SK-N-SH (cell line): ENCODE data around the gene HHIPL1.

Experiments
- CHD2 ChIP-seq: fragments of 150-350 bp; IDR thresholded peaks from 2 replicates; pipeline ENCODE4 v1.6.1; 2018; ENCODE audit warnings: low read length; ENCODE audit not compliant: partially characterized antibody
- EP300 ChIP-seq, 2 experiments: IDR thresholded peaks; 2 replicates each; pipeline versions ENCODE4 v1.4.0 to v1.6.1; 2012; ENCODE audit warnings: borderline replicate concordance in 1 of 2, low read depth in 1 of 2, low read length in 1 of 2
- EZH2phosphoT487 ChIP-seq: fragments of 200-600 bp; sonication (generic); IDR thresholded peaks from 2 replicates; pipeline ENCODE4 v1.6.1; 2017; ENCODE audit warnings: low read depth, mixed run types, mild to moderate bottlenecking, antibody characterized with exemption, moderate library complexity, borderline replicate concordance
- POLR2AphosphoS5 ChIP-seq: IDR thresholded peaks from 2 replicates; pipeline ENCODE4 v1.6.1; 2012; ENCODE audit warnings: low read depth, low read length
- RFX5 ChIP-seq: IDR thresholded peaks from 2 replicates; pipeline ENCODE4 v1.6.1; 2012; ENCODE audit warnings: mild to moderate bottlenecking, improper control_type of control experiment, low read length
- TF ChIP-seq, protein P1 (sequence below): IDR thresholded peaks from 2 replicates; pipeline ENCODE4; 2012
- TF ChIP-seq, protein P2 (sequence below): fragments of 200-600 bp; sonication (generic); IDR thresholded peaks from 2 replicates; pipeline ENCODE4 v1.6.1; 2017; ENCODE audit warnings: antibody characterized with exemption, mild to moderate bottlenecking, moderate library complexity
- TF ChIP-seq, protein P3 (sequence below): IDR thresholded peaks from 2 replicates; pipeline ENCODE4 v1.6.1; 2012; ENCODE audit warnings: mild to moderate bottlenecking, low read depth, low read length, moderate library complexity

DNA sequence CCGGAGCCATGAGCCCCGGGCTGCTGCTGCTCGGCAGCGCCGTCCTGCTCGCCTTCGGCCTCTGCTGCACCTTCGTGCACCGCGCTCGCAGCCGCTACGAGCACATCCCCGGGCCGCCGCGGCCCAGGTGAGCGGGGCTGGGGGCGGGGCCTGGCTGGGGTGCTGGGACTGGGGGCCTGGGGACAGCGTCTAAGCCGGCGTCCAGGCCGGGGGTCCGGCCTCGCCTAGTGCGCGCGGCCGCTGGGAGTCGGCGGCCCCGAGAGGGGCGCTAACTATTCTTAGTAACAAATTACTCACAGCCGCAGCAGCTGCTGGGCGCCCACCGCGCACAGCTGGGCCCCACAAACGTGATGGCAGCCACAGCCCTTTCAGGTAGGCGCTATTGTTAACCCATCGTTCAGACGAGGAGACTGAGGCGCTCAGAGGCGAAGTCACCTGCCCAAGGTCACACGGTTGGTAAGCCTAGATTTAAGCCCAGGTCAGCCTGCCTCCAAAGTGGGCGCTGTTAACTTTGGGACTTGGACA is 39.5 kb downstream of the HHIPL1 start:
- TF ChIP-seq, protein P1, sequence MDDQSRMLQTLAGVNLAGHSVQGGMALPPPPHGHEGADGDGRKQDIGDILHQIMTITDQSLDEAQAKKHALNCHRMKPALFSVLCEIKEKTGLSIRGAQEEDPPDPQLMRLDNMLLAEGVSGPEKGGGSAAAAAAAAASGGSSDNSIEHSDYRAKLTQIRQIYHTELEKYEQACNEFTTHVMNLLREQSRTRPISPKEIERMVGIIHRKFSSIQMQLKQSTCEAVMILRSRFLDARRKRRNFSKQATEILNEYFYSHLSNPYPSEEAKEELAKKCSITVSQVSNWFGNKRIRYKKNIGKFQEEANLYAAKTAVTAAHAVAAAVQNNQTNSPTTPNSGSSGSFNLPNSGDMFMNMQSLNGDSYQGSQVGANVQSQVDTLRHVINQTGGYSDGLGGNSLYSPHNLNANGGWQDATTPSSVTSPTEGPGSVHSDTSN = no peak
- no peak for TF ChIP-seq EP300 (IDR thresholded peaks at IDR 0.05; ENCODE audit: borderline replicate concordance in 1 of 2, low read depth in 1 of 2, low read length in 1 of 2)
- no peak for TF ChIP-seq POLR2AphosphoS5
- TF ChIP-seq, protein P2, sequence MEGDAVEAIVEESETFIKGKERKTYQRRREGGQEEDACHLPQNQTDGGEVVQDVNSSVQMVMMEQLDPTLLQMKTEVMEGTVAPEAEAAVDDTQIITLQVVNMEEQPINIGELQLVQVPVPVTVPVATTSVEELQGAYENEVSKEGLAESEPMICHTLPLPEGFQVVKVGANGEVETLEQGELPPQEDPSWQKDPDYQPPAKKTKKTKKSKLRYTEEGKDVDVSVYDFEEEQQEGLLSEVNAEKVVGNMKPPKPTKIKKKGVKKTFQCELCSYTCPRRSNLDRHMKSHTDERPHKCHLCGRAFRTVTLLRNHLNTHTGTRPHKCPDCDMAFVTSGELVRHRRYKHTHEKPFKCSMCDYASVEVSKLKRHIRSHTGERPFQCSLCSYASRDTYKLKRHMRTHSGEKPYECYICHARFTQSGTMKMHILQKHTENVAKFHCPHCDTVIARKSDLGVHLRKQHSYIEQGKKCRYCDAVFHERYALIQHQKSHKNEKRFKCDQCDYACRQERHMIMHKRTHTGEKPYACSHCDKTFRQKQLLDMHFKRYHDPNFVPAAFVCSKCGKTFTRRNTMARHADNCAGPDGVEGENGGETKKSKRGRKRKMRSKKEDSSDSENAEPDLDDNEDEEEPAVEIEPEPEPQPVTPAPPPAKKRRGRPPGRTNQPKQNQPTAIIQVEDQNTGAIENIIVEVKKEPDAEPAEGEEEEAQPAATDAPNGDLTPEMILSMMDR = no peak
- TF ChIP-seq RFX5 = no peak
- TF ChIP-seq, protein P3, sequence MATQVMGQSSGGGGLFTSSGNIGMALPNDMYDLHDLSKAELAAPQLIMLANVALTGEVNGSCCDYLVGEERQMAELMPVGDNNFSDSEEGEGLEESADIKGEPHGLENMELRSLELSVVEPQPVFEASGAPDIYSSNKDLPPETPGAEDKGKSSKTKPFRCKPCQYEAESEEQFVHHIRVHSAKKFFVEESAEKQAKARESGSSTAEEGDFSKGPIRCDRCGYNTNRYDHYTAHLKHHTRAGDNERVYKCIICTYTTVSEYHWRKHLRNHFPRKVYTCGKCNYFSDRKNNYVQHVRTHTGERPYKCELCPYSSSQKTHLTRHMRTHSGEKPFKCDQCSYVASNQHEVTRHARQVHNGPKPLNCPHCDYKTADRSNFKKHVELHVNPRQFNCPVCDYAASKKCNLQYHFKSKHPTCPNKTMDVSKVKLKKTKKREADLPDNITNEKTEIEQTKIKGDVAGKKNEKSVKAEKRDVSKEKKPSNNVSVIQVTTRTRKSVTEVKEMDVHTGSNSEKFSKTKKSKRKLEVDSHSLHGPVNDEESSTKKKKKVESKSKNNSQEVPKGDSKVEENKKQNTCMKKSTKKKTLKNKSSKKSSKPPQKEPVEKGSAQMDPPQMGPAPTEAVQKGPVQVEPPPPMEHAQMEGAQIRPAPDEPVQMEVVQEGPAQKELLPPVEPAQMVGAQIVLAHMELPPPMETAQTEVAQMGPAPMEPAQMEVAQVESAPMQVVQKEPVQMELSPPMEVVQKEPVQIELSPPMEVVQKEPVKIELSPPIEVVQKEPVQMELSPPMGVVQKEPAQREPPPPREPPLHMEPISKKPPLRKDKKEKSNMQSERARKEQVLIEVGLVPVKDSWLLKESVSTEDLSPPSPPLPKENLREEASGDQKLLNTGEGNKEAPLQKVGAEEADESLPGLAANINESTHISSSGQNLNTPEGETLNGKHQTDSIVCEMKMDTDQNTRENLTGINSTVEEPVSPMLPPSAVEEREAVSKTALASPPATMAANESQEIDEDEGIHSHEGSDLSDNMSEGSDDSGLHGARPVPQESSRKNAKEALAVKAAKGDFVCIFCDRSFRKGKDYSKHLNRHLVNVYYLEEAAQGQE = no peak
- TF ChIP-seq CHD2 = no peak
- TF ChIP-seq EZH2phosphoT487 = no peak
